NOMO-1 (cell line): ENCODE data around the gene CELF2.
A peak's percentile ranks its signal among the peaks of the same experiment; 100 is the strongest.
"Not testable (repeated sequence)": the region's sequence is repeated elsewhere in the genome, so short reads cannot be mapped to it uniquely, and the experiment has no call there.

Source experiments
- DNase-seq, 2 experiments: peaks; one replicate each; lab custom pipeline; 2025; ENCODE audit not compliant: unreplicated experiment in 2 of 2; lab: John Stamatoyannopoulos, UW

Gene CELF2

GRCh38 chr10:11335167-11335652, 317.5 kb downstream of the CELF2 start:
- DNase-seq = peak; percentile 59 to 80

GRCh38 chr10:11335881-11336430, 318.3 kb downstream of the CELF2 start:
- no peak for DNase-seq

- DNase-seq = no peak
Observed at GRCh38 chr10:11336722-11337162, 319.1 kb downstream of the CELF2 start.

GRCh38 chr10:11337516-11337915, 319.8 kb downstream of the CELF2 start:
- DNase-seq = no peak

DNA sequence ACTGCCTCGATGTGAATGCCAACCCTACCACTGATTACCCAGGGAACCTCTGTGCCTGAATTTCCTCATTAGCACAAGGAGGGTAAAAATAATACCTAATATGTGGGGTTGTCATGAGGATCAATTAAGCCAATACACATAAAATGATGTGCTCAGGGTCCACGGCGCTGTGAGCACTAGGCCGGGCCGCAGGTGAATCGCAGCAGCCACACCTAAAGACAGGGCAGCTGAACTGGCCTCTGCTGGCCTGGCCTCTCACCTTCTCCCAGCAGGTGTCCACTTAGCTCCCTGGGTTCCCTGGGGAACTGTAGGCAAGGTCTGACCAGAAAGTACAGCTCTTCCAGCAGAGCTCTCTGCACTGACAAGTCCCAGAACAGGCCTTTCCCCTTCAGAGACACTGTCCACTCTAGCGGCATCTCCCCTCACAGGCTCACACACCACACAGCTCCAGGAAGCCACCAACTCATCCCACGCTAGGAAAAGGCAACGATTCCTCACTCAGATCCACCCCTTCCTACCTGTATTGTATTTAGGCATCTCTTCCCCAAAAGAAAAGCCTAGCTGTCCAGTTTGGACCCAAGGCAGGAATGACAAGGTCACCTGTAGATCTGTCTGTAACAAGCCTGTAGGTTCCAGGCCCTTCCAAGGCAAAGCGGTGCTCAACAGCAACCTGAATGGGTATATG, 320.6 kb downstream of the CELF2 start:
- no peak for DNase-seq

GRCh38 chr10:11339013-11339412, 321.3 kb downstream of the CELF2 start:
- DNase-seq = no peak

- no peak for DNase-seq
Observed at GRCh38 chr10:11339660-11340059, 322.0 kb downstream of the CELF2 start.

DNA sequence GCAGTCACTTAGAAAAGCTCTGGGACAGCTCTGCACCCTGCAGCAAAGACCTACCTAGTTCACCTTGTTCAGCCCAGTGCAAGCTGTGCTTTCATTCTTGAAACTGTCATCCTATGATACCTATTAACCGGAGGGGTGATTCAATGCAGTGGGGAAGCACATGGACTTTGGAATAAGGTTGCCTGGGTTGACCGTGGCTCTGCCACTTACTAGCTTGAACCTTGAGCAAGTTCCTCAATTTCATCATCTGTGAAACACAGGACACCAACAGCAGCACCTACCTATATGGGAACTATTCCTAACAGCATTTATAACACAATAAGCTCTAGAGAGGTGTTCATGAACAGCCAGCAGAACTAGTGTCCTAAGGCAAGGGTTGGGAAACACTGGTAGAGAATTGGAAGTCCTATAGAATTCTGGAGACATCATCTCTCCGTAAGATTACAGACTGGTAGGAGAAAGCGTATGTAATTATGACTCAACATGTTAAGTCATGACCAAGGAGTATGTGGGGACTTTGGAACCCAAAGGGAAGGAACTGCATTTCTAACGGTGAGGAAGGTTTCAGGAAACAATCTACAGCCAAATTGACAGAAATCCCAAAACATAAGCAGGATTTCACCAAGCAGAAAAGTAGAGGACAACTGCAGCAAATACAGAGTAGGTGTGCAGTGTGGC, 323.8 kb downstream of the CELF2 start:
- peak; percentile 31 to 76 for DNase-seq

DNA sequence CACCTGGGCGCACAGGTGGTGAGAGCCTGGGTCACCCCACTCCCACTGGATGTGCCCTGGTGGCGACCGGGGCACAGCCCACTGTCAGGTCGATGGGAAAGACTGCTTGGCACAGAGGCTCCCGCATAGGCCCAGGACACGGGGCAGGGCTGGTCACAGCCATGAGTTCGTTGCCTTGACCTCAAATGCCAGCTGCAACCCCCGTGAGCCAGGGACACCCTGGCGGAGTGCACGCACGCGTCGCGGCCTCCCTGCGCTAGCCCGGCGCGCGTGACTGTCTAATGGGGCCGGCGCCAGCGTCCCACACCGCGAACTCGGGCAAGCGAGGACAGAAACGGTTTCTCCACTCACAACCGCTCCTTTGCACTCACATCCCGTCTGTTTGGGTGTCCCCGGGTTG, 326.4 kb downstream of the CELF2 start:
- DNase-seq = no peak

DNA sequence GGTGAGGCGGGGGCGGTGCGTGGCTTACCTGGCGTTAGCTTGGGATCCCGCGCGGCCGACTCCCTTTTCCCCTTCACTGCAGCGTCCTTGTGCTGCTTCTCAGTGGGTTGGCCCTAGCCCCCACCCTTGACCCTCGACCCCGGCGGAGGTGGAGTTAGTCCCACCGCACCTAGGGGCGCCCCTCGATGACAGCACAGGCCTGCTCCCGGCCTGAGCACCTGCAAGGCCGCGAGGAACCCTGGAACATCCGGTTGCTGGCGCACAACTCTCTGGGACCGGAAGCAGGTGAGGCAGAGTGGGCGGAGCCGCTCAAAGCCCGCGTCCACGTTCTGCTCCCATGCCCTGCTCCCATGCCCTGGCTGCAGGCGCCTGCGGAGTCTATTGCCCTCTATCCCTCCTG, 326.9 kb downstream of the CELF2 start:
- DNase-seq = no peak

- peak; percentile 77 to 85 for DNase-seq
Observed at GRCh38 chr10:11345224-11346054, 327.8 kb downstream of the CELF2 start.

DNA sequence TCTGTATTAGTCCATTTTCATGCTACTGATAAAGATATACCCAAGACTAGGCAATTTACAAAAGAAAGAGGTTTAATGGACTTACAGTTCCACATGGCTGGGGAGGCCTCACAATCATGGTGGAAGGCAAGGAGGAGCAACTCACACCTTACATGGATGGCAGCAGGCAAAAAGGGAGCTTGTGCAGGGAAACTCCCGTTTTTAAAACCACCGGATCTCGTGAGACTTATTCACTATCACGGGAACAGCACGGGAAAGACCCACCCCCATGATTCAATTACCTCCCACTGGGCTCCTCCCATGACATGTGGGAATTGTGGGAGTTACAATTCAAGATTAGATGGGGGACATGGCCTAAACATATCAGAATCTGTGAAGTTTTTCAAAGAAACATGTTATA, 329.9 kb downstream of the CELF2 start:
- DNase-seq = not testable (repeated sequence)

- DNase-seq = no peak
Observed at GRCh38 chr10:11351801-11352200, 334.1 kb downstream of the CELF2 start.

DNA sequence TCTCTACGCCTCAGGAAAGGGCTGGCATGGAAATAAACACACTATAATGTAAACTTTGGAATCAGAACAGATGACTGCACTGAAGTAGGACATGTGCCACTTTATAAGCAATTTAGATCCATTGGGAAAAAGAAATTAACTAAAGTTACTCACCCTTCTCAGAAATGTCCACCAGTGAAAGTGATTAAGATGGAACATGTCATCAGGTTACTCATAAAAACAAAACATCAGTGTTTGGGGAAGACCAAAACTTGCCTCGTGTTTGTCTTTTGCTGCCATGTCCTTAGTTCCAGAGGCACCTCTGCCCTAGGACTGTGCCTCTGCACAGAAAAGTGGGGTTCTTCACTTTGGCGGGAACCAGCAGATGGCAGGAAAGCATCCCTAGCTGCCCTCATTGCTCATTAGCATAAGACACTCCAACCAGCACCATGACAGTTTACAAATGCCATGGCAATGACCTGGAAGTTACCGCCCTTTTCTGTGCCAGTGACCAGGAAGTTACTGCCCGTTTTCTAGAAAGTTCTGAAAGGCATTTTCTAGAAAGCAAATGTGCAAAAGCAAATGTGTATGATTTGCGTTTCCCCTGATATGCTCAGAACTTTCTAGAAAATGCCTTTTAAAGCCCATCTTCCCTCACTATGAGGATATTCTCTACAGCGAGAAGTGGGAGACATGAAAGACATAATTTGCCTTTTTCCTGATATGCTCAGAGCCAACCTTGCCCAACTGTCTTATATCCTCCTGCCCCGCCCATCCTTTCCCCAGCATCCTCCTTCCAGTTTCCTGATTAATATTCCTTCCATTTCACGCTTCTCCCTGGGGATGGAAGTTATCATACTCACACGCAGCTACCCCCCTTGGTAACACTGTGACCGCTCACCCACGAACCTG, 335.6 kb downstream of the CELF2 start:
- DNase-seq = no peak

GRCh38 chr10:11354823-11355222, 337.2 kb downstream of the CELF2 start:
- no peak for DNase-seq

DNA sequence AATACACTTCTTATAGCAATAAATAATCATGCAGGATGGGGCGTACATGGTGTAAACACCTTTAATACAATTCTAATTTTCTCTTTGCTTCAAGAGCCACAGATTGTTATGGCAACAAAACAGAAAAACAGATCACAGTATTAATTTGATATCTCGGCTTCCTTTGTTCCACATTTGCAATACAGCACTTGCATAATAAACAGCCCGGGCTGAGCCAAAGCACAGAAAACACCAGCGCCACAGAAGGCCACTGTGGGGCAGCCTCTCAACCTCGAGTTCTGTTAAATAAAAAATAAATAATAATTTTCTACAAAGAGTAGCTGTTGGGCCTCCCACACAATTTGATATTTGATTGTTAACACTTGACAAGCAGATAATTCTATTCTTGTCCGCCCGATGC, 337.9 kb downstream of the CELF2 start:
- DNase-seq = no peak

GRCh38 chr10:11357439-11357838, 339.8 kb downstream of the CELF2 start:
- no peak for DNase-seq

DNA sequence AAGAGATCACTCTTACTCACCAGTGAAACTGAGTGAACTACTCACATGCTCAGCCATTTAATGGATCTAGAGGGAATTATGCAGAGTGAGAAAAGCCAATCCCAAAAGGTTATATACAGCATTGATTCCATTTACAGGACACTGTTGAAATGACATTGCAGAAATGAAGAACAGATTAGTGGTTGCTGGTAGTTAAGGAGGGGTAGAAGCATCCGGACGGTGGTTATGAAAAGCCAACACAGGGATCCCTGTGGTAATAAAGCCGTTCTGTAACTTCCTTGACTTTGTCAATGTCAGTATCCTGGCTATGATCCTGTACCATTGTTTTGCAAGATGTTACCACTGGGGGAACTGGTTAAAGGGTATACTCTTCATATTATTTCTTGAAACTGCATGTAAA, 340.3 kb downstream of the CELF2 start:
- DNase-seq = peak; percentile 31 to 56

DNA sequence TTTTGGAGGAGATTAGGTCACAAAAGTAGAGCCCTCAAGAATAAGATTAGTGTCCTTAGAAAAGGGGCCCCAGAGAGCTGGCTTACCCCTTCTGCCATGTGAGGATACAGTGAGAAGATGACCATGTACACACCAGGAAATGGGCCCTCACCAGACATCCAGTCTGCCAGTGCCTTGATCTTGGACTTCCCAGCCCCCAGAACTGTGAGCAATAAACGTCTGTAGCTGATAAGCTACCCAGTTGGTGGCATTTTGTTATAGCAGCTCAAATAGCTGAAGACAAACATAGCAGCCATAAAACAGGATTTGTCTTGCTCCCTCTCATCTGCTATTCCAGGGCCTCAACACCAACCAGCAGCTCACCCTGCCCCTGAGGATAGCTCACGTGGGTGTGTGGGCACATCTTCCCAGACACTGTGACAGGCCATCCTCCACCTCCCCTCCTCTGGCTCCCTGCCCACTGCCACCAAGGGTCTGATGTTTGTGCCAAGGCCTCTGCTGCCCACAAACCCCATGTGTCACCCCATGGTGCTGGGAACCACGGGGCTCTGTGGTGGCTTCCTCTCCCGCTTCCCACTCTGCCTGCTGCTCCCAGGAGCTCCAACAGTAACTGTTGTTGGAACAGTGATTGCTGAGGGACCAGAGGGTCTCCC, 341.4 kb downstream of the CELF2 start:
- DNase-seq = no peak

DNA sequence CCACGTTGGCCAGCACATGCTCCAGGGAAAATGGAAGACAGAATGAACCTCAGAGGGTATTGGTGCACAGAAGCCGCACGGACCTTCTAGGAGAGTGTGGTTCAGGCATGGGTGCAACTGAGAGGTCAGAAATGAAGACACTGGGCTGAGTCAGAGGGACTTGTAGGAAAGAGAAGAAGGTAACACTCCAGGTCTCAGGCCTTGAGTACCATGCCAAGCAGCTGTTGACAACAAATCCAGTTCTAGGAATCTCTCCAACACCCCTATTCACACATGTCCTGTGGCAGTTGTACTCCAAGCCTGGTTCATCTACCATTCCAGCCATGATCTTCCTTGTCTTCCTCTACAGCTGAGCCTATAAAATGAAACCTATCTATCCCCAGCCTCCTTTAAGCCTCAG, 342.2 kb downstream of the CELF2 start:
- DNase-seq = no peak
